B cell (primary cell): ENCODE measurements around the gene EGFLAM. TPM values are rescaled to one million over a fixed set of nuclear protein-coding genes. Genes with fewer than 3 reads are reported as not detected.

Experiments
- ATAC-seq: fragments of 200-7000 bp; cut with Tn5 transposase; one replicate; pipeline ENCODE4 v1.10.0; 2021; ENCODE audit warnings: low read depth, mild to moderate bottlenecking, moderate number of reproducible peaks, moderate library complexity
- CTCF ChIA-PET: fragments of 350-600 bp; sonication (Branson Sonifier 250); formaldehyde crosslinking; loops from one replicate; lab custom pipeline; 2021; ENCODE audit warnings: antibody characterized with exemption, inconsistent platforms; lab: Charles Lee
- POLR2A ChIA-PET: fragments of 350-600 bp; sonication (Branson Sonifier 250); formaldehyde crosslinking; loops from one replicate; lab custom pipeline; 2021; ENCODE audit warnings: antibody characterized with exemption; lab: Charles Lee
- DNase-seq: peaks from one replicate; pipeline ENCODE4 v3.0.0; 2013
- H2AFZ ChIP-seq: 2 replicates; pipeline ENCODE4 v1.6.1; 2012; ENCODE audit warnings: mild to moderate bottlenecking, low read depth, low read length; ENCODE audit not compliant: insufficient read depth, poor library complexity, severe bottlenecking
- H3K27ac ChIP-seq, 2 donors: 1 replicate in 1 of 2; 2 replicates in 1 of 2; pipeline ENCODE4 v1.5.1; 2012 to 2013; ENCODE audit warnings: low read length in 2 of 2, mild to moderate bottlenecking in 2 of 2, moderate library complexity in 1 of 2
- H3K27me3 ChIP-seq, 4 experiments: fragments of 200-600 bp in 1 of 4; sonication (generic) in 1 of 4; replicated peaks in 1 of 4; 1 replicate in 2 of 4; 2 replicates in 2 of 4; pipeline versions ENCODE4 v1.6.1 to v1.7.0; 2013 to 2016; ENCODE audit warnings: low read length in 3 of 4, mild to moderate bottlenecking in 2 of 4, mixed read lengths in 1 of 4, moderate library complexity in 1 of 4; ENCODE audit not compliant: insufficient read depth in 4 of 4, control insufficient read depth in 3 of 4; ENCODE audit errors: control extremely low read depth in 1 of 4
- H3K36me3 ChIP-seq, 2 experiments: replicated peaks in 1 of 2; 1 replicate in 1 of 2; 2 replicates in 1 of 2; pipeline versions ENCODE4 v1.6.1 to v1.7.1; 2013; ENCODE audit warnings: low read length in 1 of 2; ENCODE audit not compliant: insufficient read depth in 2 of 2, control insufficient read depth in 1 of 2; ENCODE audit errors: control extremely low read depth in 1 of 2, extremely low read depth in 1 of 2
- H3K4me1 ChIP-seq, 2 donors: fragments of 200-600 bp in 1 of 2; sonication (generic) in 1 of 2; 1 replicate in 1 of 2; 2 replicates in 1 of 2; pipeline versions ENCODE4 v1.5.1 to v1.6.1; 2013 to 2017; ENCODE audit warnings: low read length in 2 of 2; ENCODE audit not compliant: control insufficient read depth in 2 of 2, insufficient read depth in 2 of 2
- H3K4me2 ChIP-seq: replicated peaks from 2 replicates; pipeline ENCODE3; 2012; ENCODE audit warnings: mild to moderate bottlenecking, low read depth, low read length; ENCODE audit not compliant: poor library complexity, severe bottlenecking
- H3K4me3 ChIP-seq, 5 experiments: fragments of 200-600 bp in 1 of 5; sonication (generic) in 1 of 5; 1 replicate in 3 of 5; 2 replicates in 2 of 5; pipeline versions ENCODE4 v1.5.1 to v1.7.0; 2011 to 2016; ENCODE audit warnings: low read length in 4 of 5, mild to moderate bottlenecking in 4 of 5, low read depth in 2 of 5, control low read depth in 1 of 5, moderate library complexity in 1 of 5; ENCODE audit not compliant: insufficient read depth in 1 of 5; ENCODE audit errors: control extremely low read depth in 1 of 5, extremely low read depth in 1 of 5
- H3K79me2 ChIP-seq: fragments of 200-600 bp; sonication (generic); one replicate; pipeline ENCODE4 v1.6.0; 2016; ENCODE audit warnings: low read length; ENCODE audit not compliant: control insufficient read depth, insufficient read depth
- H3K9ac ChIP-seq: fragments of 200-600 bp; sonication (generic); 2 replicates; pipeline ENCODE4 v1.6.1; 2017; ENCODE audit warnings: mild to moderate bottlenecking, low read length, moderate library complexity
- H3K9me3 ChIP-seq, 3 donors: one replicate each; pipeline versions ENCODE4 v1.6.1 to v1.7.1; 2013; ENCODE audit warnings: low read length in 2 of 3; ENCODE audit not compliant: control insufficient read depth in 2 of 3, insufficient read depth in 1 of 3; ENCODE audit errors: control extremely low read depth in 1 of 3
- H4K20me1 ChIP-seq: 2 replicates; pipeline ENCODE4 v1.6.0; 2012; ENCODE audit warnings: mild to moderate bottlenecking, low read length; ENCODE audit not compliant: insufficient read depth, control insufficient read depth, poor library complexity, severe bottlenecking
- H3K27ac Mint-ChIP-seq: one replicate; pipeline ENCODE4 v1.8.0; 2021; ENCODE audit warnings: mixed read lengths
- H3K27me3 Mint-ChIP-seq: one replicate; pipeline ENCODE4 v1.8.0; 2021; ENCODE audit warnings: mixed read lengths
- H3K4me1 Mint-ChIP-seq: one replicate; pipeline ENCODE4 v1.8.0; 2021; ENCODE audit warnings: mixed read lengths
- H3K4me3 Mint-ChIP-seq: one replicate; pipeline ENCODE4 v1.8.0; 2021; ENCODE audit warnings: mixed read lengths
- H3K9me3 Mint-ChIP-seq: one replicate; pipeline ENCODE4 v1.8.0; 2022; ENCODE audit warnings: mixed read lengths; ENCODE audit not compliant: insufficient read depth
- CTCF ChIP-seq: fragments of 200-600 bp; IDR thresholded peaks from one replicate; pipeline ENCODE4 v1.8.0; 2022; ENCODE audit warnings: antibody characterized with exemption, mild to moderate bottlenecking
- EZH2 ChIP-seq: IDR thresholded peaks from 2 replicates; pipeline ENCODE4 v1.6.1; 2012; ENCODE audit warnings: borderline replicate concordance, low read depth, mild to moderate bottlenecking, moderate library complexity, low read length; ENCODE audit not compliant: insufficient read depth, poor library complexity, severe bottlenecking
- WGBS: methylation state at CpG from one replicate; pipeline ENCODE4 v1.1.5; 2013; ENCODE audit warnings: missing lambda C conversion rate; ENCODE audit not compliant: insufficient coverage; 5-methylcytosine and 5-hydroxymethylcytosine counted together
- intact Hi-C: fragments of 100-400 bp; cut with micrococcal nuclease; formaldehyde crosslinking; loops from one replicate; pipeline ENCODE4 v1.10.0; 2022
- polyA plus RNA-seq: library from polyadenylated mRNA; depleted of rRNA; stranded (reverse); fragments of >200 nt; gene quantifications from 2 replicates; pipeline ENCODE4 v1.2.3, GENCODE V29; 2012
- total RNA-seq, 2 donors: library from RNA; stranded (reverse); fragments of 120-200 nt in 1 of 2; gene quantifications; 1 replicate in 1 of 2; 2 replicates in 1 of 2; pipeline versions ENCODE4 v1.2.3 to v1.2.4, GENCODE V29; 2013 to 2022

EGFLAM gene
- total and polyA plus RNA-seq, 2 donors (not counting 1 experiment from before 2014, with no cell fraction given), result not detected

GRCh38 chr5:38323645-38324295, 65.4 kb downstream of the EGFLAM start:
- Histone ChIP-seq H3K27me3 (no peaks in the 10 kb centered on the region), H3K27ac (no peak overlapping the region), H3K4me3 (no peak overlapping the region), H3K4me2 (no peak overlapping the region), H3K79me2 (no peaks in the 10 kb centered on the region), H4K20me1 (no peaks in the 10 kb centered on the region), H2AFZ (no peak overlapping the region), H3K9ac (no peak overlapping the region), H3K9me3 (peaks cover 0 to 11% (median 0%) of the 10 kb centered on the region in 3 donors), H3K36me3 (no peaks in the 10 kb centered on the region), H3K4me1 (no peaks in the 10 kb centered on the region)
- 88% methylated on average over 4 of the region's 9 CpGs for WGBS
- Mint-ChIP-seq H3K4me1 (no peaks in the 10 kb centered on the region), H3K9me3 (no peaks in the 10 kb centered on the region), H3K27ac (no peak overlapping the region), H3K4me3 (no peak overlapping the region), H3K27me3 (no peaks in the 10 kb centered on the region)
- DNase-seq, result no peak
- no peak for TF ChIP-seq CTCF
- TF ChIP-seq EZH2, result no peak
- intact Hi-C loops, result no loop called here
- ATAC-seq, result no peak
- CTCF ChIA-PET, result no interaction called here
- POLR2A ChIA-PET, result no interaction called here

- CTCF ChIA-PET, result no interaction called here
- Mint-ChIP-seq H3K4me3 (no peak overlapping the region), H3K27ac (no peak overlapping the region), H3K27me3 (no peaks in the 10 kb centered on the region), H3K9me3 (peaks cover 3% of the 10 kb centered on the region), H3K4me1 (no peaks in the 10 kb centered on the region)
- Histone ChIP-seq H3K4me3 (no peak overlapping the region), H3K9me3 (peaks cover 0 to 7% (median 0%) of the 10 kb centered on the region in 3 donors), H3K36me3 (no peaks in the 10 kb centered on the region), H3K27me3 (no peaks in the 10 kb centered on the region), H2AFZ (no peak overlapping the region), H3K27ac (no peak overlapping the region), H3K4me2 (no peak overlapping the region), H3K9ac (no peak overlapping the region), H3K4me1 (no peaks in the 10 kb centered on the region), H4K20me1 (no peaks in the 10 kb centered on the region), H3K79me2 (no peaks in the 10 kb centered on the region)
- POLR2A ChIA-PET, result no interaction called here
- no peak for DNase-seq
- intact Hi-C loops, result no loop called here
- no peak for ATAC-seq
- TF ChIP-seq CTCF (no peak), EZH2 (no peak)
- 75% methylated on average over 2 of the region's 5 CpGs for WGBS
These were observed 70.9 kb downstream of the EGFLAM start for GRCh38 chr5:38329132-38329715.
